ENCODE data around the gene MALAT1.

DNA sequence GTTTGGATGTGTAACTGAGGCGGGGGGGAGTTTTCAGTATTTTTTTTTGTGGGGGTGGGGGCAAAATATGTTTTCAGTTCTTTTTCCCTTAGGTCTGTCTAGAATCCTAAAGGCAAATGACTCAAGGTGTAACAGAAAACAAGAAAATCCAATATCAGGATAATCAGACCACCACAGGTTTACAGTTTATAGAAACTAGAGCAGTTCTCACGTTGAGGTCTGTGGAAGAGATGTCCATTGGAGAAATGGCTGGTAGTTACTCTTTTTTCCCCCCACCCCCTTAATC is 2.3 kb downstream of the MALAT1 start:
- TF ChIP-seq, protein P1, sequence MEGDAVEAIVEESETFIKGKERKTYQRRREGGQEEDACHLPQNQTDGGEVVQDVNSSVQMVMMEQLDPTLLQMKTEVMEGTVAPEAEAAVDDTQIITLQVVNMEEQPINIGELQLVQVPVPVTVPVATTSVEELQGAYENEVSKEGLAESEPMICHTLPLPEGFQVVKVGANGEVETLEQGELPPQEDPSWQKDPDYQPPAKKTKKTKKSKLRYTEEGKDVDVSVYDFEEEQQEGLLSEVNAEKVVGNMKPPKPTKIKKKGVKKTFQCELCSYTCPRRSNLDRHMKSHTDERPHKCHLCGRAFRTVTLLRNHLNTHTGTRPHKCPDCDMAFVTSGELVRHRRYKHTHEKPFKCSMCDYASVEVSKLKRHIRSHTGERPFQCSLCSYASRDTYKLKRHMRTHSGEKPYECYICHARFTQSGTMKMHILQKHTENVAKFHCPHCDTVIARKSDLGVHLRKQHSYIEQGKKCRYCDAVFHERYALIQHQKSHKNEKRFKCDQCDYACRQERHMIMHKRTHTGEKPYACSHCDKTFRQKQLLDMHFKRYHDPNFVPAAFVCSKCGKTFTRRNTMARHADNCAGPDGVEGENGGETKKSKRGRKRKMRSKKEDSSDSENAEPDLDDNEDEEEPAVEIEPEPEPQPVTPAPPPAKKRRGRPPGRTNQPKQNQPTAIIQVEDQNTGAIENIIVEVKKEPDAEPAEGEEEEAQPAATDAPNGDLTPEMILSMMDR (conservative IDR thresholded peaks at IDR 0.05 in 1 of 2, IDR thresholded peaks at IDR 0.05 in 1 of 2; ENCODE audit: extremely low read depth in 1 of 2, insufficient read depth in 1 of 2, low read depth in 1 of 2, low read length in 2 of 2): no peak
- no peak for TF ChIP-seq EZH2 (IDR thresholded peaks at IDR 0.05; ENCODE audit: borderline replicate concordance, low read length)

Measured in mammary epithelial cell (primary cell).